ENCODE results near the gene FRMPD2. TPM values are rescaled to one million over a fixed set of nuclear protein-coding genes. Genes with fewer than 3 reads are reported as not detected.

The FRMPD2 gene
- total and polyA plus RNA-seq, 2 experiments from 2014 or later = 0.10 to 0.30 TPM

- H3K27ac ChIP-seq = no peak overlapping the region
- TF ChIP-seq EZH2phosphoT487 (IDR thresholded peaks at IDR 0.05; ENCODE audit: low read depth, severe bottlenecking, unreplicated experiment) (no peak), CTCF (IDR thresholded peaks at IDR 0.05; ENCODE audit: poor library complexity) (no peak), EZH2 (IDR thresholded peaks at IDR 0.05; ENCODE audit: borderline replicate concordance) (no peak)
- no peaks in the 10 kb centered on the region for H3K9me3 ChIP-seq (ENCODE audit: low read depth)
- DNase-seq (ENCODE audit: low spot score) = no peak
- WGBS (ENCODE audit: low lambda C conversion rate, missing lambda C conversion rate) = 76% methylated on average over 1 of the region's 1 CpG
- H4K20me1 ChIP-seq (ENCODE audit: insufficient read depth, poor library complexity, severe bottlenecking) = no peaks in the 10 kb centered on the region
- H2AFZ ChIP-seq = no peak overlapping the region
- H3K4me1 ChIP-seq (ENCODE audit: insufficient read depth) = no peaks in the 10 kb centered on the region
- H3K4me2 ChIP-seq = no peak overlapping the region
- H3K4me3 ChIP-seq = no peak overlapping the region
- H3K36me3 ChIP-seq (replicated peaks; ENCODE audit: insufficient read depth, low read depth) = no peaks in the 10 kb centered on the region
- no peaks in the 10 kb centered on the region for H3K9me2 ChIP-seq (replicated peaks; ENCODE audit: insufficient read depth)
- no peaks in the 10 kb centered on the region for H3K79me2 ChIP-seq
- no peaks in the 10 kb centered on the region for H3K27me3 ChIP-seq
Measured at GRCh38 chr10:48216744-48217143, 57.8 kb downstream of the FRMPD2 start.

GRCh38 chr10:48216204-48216505, 58.3 kb downstream of the FRMPD2 start:
- Histone ChIP-seq H3K9me2 (replicated peaks; ENCODE audit: insufficient read depth) (no peaks in the 10 kb centered on the region), H3K79me2 (no peaks in the 10 kb centered on the region), H3K4me3 (no peak overlapping the region), H3K4me1 (ENCODE audit: insufficient read depth) (no peaks in the 10 kb centered on the region), H3K36me3 (replicated peaks; ENCODE audit: insufficient read depth, low read depth) (no peaks in the 10 kb centered on the region), H3K4me2 (no peak overlapping the region), H3K27me3 (no peaks in the 10 kb centered on the region), H3K9me3 (ENCODE audit: low read depth) (no peaks in the 10 kb centered on the region), H2AFZ (no peak overlapping the region), H3K27ac (no peak overlapping the region), H4K20me1 (ENCODE audit: insufficient read depth, poor library complexity, severe bottlenecking) (no peaks in the 10 kb centered on the region)
- TF ChIP-seq CTCF (IDR thresholded peaks at IDR 0.05; ENCODE audit: poor library complexity) = no peak
- no peak for TF ChIP-seq EZH2 (IDR thresholded peaks at IDR 0.05; ENCODE audit: borderline replicate concordance)
- TF ChIP-seq EZH2phosphoT487 (IDR thresholded peaks at IDR 0.05; ENCODE audit: low read depth, severe bottlenecking, unreplicated experiment) = no peak
- DNase-seq (ENCODE audit: low spot score) = no peak

- H4K20me1 ChIP-seq (ENCODE audit: insufficient read depth, poor library complexity, severe bottlenecking) = no peaks in the 10 kb centered on the region
- no peaks in the 10 kb centered on the region for H3K27me3 ChIP-seq
- H3K4me1 ChIP-seq (ENCODE audit: insufficient read depth) = no peaks in the 10 kb centered on the region
- WGBS (ENCODE audit: low lambda C conversion rate, missing lambda C conversion rate) = 48% methylated on average over 5 of the region's 5 CpGs
- H2AFZ ChIP-seq = no peak overlapping the region
- DNase-seq (ENCODE audit: low spot score) = peak; percentile 66
- TF ChIP-seq EZH2phosphoT487 (IDR thresholded peaks at IDR 0.05; ENCODE audit: low read depth, severe bottlenecking, unreplicated experiment) (no peak), EZH2 (IDR thresholded peaks at IDR 0.05; ENCODE audit: borderline replicate concordance) (no peak), CTCF (IDR thresholded peaks at IDR 0.05; ENCODE audit: poor library complexity) (peak; percentile 60)
- no peak overlapping the region for H3K27ac ChIP-seq
- H3K36me3 ChIP-seq (replicated peaks; ENCODE audit: insufficient read depth, low read depth) = no peaks in the 10 kb centered on the region
- no peak overlapping the region for H3K4me2 ChIP-seq
- H3K4me3 ChIP-seq = no peak overlapping the region
- no peaks in the 10 kb centered on the region for H3K9me3 ChIP-seq (ENCODE audit: low read depth)
- H3K79me2 ChIP-seq = no peaks in the 10 kb centered on the region
- no peaks in the 10 kb centered on the region for H3K9me2 ChIP-seq (replicated peaks; ENCODE audit: insufficient read depth)
Measured at GRCh38 chr10:48215486-48216203, 58.9 kb downstream of the FRMPD2 start.

All from hepatocyte (in vitro differentiated cells).